CD4-positive, alpha-beta T cell treated with Interferon alpha-2 for 1 hour (primary cell): Measurements from ENCODE around the gene TRO.

ENCODE experiments used
- DNase-seq, 2 donors: peaks; one replicate each; pipeline ENCODE4 v3.0.0-alpha.2; 2020 to 2022

The TRO gene

DNA sequence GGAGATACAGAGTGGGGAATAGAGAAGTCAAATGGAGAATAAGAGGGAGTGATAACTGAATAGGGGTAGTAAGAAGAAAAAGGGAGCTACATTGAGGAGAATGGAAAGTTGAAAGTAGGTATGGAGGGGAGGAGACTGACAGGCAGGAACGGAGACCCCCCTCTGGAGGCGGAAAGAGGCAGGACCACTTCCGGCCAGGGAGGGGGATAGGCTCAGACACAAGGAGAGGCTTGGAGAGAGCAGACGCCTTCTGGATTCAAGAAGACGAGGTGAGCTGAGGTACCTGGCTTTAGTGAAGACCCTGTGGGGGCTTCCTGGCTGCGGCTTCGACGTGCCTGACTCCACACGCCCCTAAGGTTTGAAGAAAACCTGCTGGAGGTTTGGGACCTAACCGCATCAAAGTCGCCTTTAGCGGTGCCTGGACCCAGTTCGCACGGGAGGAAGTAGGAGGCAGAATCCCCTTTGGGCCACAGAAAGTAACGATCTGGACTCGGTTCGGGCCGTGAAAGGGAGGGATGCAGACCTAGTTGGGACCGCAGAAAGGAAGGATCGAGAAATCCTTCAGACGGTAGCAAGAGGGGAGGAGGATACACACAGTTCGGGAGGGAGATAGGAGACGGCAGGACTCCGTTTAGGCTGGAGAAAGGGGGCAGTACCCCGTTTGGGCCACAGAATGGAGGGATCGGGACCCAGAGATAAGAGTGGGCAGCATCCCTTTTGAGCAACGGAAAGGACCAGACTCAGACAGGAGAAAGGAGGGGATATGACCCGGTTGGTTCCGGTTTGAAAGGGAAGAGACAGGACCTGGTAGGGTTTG lies at the start of gene TRO:
Gene TRO, plus strand, starts transcription at position 215 of the 817 bp plus-strand sequence. CDS start 1,423 bp downstream, outside the sequence.
- peak in 1 of 2 donors; percentile 0 for DNase-seq

DNA sequence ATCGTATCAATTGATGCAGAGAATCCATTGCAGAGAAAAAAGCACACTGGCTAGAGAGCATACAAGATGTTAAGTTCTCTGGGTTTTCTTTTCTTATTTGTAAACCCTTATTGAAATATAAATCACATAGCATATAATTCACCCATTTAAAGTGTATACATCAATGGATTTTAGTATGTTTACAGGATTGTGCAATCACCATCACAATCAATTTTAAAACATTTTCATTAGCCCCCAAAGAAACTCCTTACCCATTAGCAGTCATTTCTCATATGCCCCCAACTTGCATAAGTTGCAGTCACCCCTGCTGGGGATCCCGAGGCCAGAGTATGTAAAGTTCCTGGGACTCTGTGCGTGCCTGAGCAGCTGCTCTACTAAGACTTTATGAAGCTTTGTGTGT lies 34.9 kb upstream of the TRO start:
- DNase-seq, result no peak

GRCh38 chrX:54891573-54891972 lies 29.1 kb upstream of the TRO start:
- peak; percentile 17 to 58 for DNase-seq

DNA sequence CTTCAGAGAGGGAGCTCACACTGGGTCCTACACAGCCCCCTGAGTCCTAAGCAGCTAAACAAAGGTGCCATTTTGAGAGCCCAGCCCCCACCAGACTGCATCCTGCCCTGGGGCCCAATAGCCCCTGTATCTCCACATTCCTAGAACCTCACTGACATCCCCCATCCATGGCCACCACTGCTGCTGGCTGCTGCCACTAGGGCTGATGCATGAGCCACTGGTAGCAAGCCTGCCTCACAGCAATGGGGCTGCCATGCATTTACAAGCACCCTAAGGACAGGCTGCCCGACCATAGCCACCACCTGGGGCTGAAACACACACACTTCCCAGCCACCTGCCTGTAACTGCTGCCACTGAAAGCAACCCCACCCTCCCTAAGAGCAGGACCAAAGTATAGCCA lies 26.5 kb upstream of the TRO start:
- no peak for DNase-seq

DNA sequence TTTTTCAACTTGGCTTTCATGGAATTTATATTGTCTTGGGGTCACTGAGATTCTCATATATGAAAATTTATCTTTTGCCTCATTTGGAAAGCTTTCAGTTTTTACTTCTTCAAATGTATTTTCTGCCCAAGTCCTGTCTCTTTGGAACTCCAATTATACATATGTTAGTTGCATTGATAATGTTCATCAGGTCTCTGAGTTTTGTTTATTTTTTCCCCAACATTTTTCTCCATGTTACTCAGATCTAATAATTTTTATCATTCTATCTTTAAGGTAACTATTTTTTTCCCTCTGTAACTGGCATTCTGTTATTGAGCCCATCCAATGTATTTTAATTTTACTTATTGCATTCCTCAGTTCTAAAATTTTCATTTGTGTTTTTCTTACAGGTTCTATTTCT lies 10.7 kb upstream of the TRO start:
- no peak for DNase-seq

DNA sequence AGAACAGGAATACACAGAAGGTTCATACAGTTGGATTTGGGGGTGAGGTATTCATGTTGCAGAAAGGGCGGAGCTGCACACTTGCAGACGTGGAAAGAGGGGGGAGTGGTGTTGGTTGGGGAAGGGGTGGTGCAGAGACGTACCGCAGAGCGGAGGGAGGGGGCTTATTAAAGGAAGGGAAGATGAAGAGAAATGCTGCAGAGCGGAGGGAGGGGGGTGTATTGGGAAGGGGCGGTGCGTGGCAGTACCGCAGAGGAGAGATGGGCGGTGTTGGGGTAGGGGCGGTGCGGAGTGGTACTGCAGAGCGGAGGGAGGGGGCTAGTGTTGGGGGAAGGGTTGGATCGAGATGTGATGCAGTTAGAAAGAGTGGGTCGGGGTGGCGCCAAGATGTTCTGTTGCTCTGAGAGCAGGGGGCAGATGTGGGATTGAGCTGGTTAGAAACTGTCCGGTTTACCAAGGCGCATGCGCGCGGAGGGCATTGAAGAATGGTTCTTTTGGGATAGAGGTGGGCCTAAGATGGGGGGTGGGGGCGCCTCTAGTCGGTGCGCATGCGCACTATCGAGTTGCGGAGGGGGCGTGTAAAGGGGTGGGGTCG lies 900 bp downstream of the TRO start:
- peak; percentile 52 to 54 for DNase-seq

- no peak for DNase-seq
Observed at GRCh38 chrX:54922547-54922946, 1.9 kb downstream of the TRO start.

GRCh38 chrX:54923376-54923775 lies 2.8 kb downstream of the TRO start:
- no peak for DNase-seq

- no peak for DNase-seq
Observed at GRCh38 chrX:54926978-54927377, 6.4 kb downstream of the TRO start.

- DNase-seq, result no peak
Observed at GRCh38 chrX:54928876-54929275, 8.3 kb downstream of the TRO start.

DNA sequence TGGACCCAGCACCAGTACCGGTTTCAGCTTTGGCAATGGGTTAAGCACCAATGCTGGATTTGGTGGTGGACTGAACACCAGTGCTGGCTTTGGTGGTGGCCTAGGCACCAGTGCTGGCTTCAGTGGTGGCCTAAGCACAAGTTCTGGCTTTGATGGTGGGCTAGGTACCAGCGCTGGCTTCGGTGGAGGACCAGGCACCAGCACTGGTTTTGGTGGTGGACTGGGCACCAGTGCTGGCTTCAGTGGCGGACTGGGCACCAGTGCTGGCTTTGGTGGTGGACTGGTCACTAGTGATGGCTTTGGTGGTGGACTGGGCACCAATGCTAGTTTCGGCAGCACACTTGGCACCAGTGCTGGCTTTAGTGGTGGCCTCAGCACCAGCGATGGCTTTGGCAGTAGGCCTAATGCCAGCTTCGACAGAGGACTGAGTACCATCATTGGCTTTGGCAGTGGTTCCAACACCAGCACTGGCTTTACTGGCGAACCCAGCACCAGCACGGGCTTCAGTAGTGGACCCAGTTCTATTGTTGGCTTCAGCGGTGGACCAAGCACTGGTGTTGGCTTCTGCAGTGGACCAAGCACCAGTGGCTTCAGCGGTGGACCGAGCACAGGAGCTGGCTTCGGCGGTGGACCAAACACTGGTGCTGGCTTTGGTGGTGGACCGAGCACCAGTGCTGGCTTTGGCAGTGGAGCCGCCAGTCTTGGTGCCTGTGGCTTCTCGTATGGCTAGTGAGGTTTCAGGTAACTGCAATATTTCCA lies 9.8 kb downstream of the TRO start:
- no peak for DNase-seq

DNA sequence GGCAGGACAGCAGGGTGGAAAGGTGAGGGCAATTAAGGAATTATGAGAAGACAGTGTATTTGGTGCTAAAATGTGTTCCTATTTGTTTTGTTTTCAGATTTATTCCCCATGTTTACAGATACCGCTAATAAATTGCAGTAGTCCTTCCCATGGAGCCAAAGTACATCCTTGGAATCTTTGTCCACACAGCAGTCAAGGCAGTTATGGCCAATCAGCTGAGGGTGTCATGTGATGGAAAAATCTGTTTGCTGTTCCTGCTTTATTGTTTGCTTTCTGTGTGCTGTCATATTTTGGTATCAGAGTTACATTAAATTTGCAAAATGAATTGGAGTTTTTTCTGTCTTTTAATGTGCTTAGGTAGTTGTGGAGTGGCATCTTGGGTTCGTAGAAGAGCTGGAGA lies 10.5 kb downstream of the TRO start:
- DNase-seq, result no peak

DNA sequence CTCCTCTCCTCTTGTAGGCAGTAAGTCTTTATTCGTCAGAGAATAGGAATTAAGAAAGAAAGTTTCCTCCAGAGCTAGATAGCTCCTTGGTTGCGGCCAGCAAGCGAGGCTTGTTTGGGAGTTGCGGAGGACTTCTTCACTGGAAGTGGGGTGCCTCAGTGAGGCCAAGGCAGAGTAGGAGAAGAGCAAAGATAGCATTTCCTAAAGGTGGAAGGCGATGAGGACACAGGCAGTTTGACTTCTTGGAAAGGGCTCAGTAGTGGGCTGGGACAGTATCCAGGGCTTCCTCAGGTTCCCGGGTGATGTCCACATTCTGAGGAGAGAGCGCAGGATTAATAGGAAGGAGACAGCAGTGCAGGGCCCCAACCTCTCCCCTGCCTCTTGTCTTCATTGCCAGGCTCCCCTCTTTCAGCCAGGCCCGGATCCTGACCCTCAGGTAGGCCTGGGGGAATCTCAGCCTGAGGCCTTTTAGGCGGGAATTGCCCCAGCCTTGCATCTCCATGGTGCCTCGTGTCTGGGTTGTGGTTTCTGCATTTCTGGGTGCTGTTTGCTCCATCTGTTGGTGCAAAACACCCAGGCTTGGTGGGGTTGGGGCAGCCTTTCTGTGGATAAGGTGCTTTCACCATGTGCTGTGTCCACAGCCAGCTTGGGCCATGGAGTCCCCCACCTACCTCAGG lies 12.7 kb downstream of the TRO start:
- no peak for DNase-seq

GRCh38 chrX:54934058-54934457 lies 13.4 kb downstream of the TRO start:
- no peak for DNase-seq

DNA sequence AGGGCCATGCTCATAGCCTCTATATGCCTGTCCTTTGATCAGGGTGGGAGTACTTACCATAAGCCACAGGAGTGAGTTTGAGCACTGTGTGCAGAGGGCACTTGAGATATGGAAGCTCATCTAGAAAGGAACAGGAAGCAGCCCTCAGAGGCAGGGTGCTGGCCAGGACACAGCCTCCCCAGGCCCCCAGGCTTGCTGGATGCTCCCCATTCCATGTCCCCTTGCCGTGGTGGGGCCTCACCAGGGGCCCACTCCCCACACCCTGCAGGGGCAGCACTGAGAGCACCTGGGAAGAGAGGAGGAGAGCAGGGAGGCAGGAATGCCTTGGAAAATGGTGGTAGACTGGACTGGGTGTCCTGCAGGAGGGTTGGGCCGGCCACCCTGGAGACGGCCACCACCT lies 14.3 kb downstream of the TRO start:
- DNase-seq, result no peak

DNA sequence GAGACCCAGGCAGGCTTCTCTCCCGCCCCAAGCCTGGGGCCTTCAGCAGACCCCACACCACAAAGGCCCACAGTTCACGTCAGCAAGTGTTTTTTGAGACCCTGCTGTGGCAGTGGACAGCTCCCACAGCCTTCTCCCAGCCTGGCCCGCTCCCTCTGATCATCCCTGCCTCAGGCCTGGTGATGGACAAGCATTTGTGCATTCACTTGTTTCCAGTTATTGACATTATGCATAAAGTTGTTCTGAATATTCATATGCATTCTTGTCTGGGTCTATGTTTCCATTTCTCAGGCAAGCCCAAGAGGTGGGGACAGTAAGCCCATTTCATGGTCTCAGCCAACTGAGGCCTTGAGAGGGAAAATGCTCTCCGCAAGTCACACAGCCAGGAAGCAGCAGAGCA lies 14.7 kb downstream of the TRO start:
- DNase-seq, result no peak

- no peak for DNase-seq
Observed at GRCh38 chrX:54937416-54937815, 16.8 kb downstream of the TRO start.

- DNase-seq, result no peak
Observed at GRCh38 chrX:54944816-54945215, 24.2 kb downstream of the TRO start.

- DNase-seq, result no peak
Observed at GRCh38 chrX:54945224-54945623, 24.6 kb downstream of the TRO start.

DNA sequence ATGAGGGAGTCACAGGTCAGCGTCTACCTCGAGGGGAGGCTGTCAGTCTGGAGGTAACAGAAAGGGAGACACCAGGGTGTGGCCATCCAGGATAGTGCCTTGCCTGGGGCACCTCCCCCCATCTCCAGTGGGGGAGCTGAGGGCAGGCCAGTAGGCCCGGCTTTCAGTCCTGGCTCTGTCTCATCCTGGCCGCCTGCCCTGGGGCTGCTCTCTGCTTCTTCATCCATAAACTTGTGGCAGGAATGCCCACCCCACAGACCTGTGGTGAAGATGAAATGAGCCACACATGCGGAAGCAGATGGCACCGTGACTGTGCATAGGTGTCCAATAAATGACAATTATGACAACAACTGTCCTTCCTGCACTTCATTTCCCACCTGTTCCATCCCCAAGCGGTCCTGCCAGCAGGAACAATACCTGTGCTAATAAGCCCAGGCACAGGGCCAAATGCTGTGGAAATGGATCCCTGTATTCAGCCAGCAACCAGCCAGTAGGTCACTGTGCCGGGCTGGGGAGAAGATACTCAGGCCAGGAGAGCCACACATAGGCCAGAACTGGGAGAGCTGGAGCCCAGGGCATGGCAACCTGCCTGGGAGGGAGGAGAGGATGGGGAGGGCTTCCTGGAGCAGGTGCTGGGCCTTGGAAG lies 30.2 kb downstream of the TRO start:
- no peak for DNase-seq

GRCh38 chrX:54961750-54962149 lies 41.1 kb downstream of the TRO start:
- DNase-seq, result no peak

GRCh38 chrX:54964766-54965497 lies 44.3 kb downstream of the TRO start:
- DNase-seq, result peak in 1 of 2 donors; percentile 30
